ENCODE results near the gene NAALAD2.

GRCh38 chr11:90135016-90135415 lies 553 bp downstream of the NAALAD2 start:
- TF ChIP-seq POLR2A (IDR thresholded peaks at IDR 0.05) = no peak
- no peak for TF ChIP-seq CTCF (IDR thresholded peaks at IDR 0.05)

Data from lower leg skin (tissue), 3 donors.